Stimulated activated CD8-positive, alpha-beta memory T cell treated with anti-CD3 and anti-CD28 coated beads, Interleukin-4, amount 100 ng/mL, for 48 hours (primary cell): Measurements from ENCODE around the gene RPS4Y1.
"Not testable (repeated sequence)": the region's sequence is repeated elsewhere in the genome, so short reads cannot be mapped to it uniquely, and the experiment has no call there.

ENCODE experiments used
- DNase-seq: peaks from one replicate; pipeline ENCODE4 v3.0.0-alpha.2; 2020

Gene RPS4Y1

DNA sequence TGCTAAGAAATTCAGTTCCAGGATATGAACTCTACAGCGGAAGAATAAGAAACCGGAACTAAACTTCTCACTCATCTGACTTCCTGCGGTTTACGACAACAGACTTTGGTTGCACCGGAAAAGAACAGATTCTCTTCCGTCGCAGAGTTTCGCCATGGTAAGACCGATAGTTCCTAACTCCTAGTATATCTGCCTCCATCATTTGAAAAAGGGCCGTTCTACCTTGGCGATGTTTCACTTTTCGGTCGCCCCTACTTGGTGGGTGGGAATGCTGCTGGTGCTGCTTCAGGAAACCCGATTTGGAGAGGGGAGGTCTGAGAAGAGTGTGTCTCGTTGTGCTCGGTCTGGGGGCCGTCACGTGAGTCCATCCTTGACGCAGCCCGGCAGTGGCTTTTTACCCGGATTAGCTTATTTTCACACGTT, at the start of gene RPS4Y1:
RPS4Y1 (plus strand) TSS at position 132 of the 423 bp plus-strand sequence; CDS start at position 155, 23 bp downstream.
- DNase-seq: peak; percentile 50

- no peak for DNase-seq
Observed at GRCh38 chrY:2796977-2797523, 44.4 kb upstream of the RPS4Y1 start.

DNA sequence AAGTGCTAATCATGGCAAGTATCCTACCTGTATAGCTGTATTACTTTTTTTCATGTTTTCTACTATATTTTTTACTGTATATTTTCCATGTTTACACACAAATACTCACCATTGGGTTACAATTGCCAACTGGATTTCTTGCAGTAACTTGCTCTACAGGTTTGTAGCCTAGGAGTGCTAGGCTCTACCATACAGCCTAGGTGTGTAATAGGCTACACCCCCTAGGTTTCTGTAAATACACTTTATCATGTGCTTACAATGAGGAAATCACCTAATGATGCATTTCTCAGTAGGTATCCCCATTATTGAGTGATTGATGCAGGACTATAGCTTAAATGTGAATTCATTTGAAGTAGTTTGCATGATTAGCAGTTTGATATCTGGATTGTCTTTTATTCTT, 43.4 kb upstream of the RPS4Y1 start:
- no peak for DNase-seq

GRCh38 chrY:2800246-2800645, 41.2 kb upstream of the RPS4Y1 start:
- DNase-seq: no peak

- DNase-seq: not testable (repeated sequence)
Observed at GRCh38 chrY:2817146-2817896, 24.1 kb upstream of the RPS4Y1 start.

- DNase-seq: no peak
Observed at GRCh38 chrY:2824471-2824870, 16.9 kb upstream of the RPS4Y1 start.

- no peak for DNase-seq
Observed at GRCh38 chrY:2828497-2828896, 12.9 kb upstream of the RPS4Y1 start.

- DNase-seq: no peak
Observed at GRCh38 chrY:2835230-2835629, 6.2 kb upstream of the RPS4Y1 start.

GRCh38 chrY:2837078-2837477, 4.3 kb upstream of the RPS4Y1 start:
- no peak for DNase-seq

DNA sequence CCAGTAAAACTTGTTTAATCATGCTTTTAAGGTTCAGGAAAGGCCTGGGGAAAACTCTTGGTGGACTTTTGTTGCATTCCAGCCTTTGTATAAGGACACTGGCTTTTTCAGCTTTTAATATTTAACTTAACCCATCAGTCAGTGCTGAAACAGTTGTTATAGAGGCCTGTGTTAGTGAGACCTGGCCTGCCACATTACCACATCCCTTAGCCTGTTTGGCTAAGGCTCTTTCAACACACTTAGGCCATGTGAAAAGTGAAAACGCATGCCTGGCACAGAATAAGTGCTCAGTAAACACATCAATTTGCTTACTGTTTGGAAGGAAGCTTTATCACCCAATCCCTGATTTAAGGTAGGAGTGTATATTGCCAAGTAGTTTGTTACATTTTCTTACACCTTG, 3.5 kb upstream of the RPS4Y1 start:
- no peak for DNase-seq

DNA sequence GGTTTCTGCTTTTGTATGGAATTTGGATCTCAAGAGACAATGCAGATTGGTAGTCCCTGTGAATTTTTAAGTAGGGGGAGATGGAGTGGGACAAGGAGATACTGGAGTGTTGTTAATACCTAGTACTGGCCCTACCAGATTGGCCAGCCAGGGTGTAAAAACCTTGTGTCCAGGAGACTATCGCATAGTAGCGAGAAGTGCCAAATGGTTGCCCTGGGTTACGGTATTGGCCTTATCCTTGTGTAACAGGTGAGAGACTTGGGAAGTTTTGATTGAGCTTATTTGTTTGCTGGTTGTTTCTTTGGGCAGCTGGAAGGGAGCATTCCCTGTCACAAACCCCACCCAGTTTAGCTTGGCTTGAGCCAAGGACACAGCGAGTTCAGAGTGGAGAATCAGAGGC, 5.4 kb downstream of the RPS4Y1 start:
- DNase-seq: no peak

DNA sequence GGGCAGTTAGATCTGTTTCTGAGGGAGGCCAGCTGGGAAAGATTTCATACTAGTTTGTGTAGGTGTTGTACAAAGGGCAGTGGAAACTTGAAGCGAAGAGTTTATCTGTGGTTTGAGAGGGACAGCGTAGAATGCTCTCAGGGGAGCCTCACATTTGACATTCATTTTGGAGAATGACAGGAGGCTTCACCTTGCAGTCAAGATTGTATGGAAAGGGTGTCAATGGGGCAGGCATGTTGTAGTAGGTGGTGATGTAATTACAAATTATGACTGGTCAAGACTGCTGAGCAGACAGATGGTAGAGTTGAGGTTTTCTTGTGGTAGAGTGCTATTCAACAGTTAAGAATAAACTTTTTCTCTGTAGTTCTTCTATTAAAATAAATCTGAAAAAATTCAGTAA, 7.0 kb downstream of the RPS4Y1 start:
- DNase-seq: no peak

DNA sequence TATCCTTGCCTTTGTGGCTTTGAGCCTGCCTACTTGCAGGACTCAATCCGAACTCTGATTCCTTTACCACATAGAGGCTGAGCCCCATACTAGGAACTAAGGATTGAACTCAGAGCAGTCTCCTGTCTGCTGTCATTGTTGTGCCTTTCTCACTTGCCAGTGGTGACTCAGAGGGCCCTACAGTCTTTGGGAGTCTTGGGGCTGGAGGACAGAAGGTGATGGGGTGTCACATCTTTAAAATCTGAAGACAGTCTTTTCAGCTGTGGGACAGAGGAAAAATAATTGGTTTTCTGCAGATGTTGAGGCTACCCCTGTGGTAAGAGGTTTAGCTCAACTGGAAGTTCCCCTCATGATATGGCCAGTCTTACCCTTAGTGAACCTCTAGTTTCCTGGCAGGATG, 8.0 kb downstream of the RPS4Y1 start:
- no peak for DNase-seq

GRCh38 chrY:2854145-2854774, 12.9 kb downstream of the RPS4Y1 start:
- no peak for DNase-seq

GRCh38 chrY:2857068-2857467, 15.7 kb downstream of the RPS4Y1 start:
- DNase-seq: no peak

- no peak for DNase-seq
Observed at GRCh38 chrY:2857686-2858085, 16.3 kb downstream of the RPS4Y1 start.

- DNase-seq: no peak
Observed at GRCh38 chrY:2859782-2860181, 18.4 kb downstream of the RPS4Y1 start.

GRCh38 chrY:2860511-2860910, 19.1 kb downstream of the RPS4Y1 start:
- no peak for DNase-seq

GRCh38 chrY:2866581-2866980, 25.2 kb downstream of the RPS4Y1 start:
- no peak for DNase-seq

- no peak for DNase-seq
Observed at GRCh38 chrY:2867469-2867868, 26.1 kb downstream of the RPS4Y1 start.

DNA sequence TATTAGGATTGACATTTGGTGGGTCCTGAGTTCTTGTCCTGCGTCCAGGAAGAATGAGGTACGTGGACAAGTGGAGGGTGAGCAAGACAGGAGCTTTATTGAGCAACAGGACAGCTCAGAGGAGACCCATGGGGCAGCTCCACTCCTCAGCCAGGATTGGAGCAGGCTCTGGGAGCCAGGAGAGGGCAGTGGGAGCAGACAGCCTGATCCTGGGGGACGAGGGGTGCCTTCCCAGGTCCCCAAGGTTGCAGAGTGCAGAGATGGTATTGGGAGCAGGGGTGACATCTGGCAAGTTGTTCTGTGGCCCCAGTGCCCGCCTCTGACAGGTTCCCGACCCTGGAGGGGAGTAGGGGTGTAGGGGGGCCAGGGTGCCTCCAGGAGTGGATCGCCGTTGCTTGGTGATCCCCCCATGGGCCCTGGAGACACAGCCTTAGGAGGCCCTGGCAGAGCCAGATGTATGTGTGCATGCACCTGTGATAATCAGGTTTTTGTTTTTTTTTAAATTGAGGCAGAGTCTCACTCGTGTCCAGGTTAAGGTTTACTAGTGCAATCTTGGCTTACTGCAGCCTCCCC, 26.7 kb downstream of the RPS4Y1 start:
- DNase-seq: no peak

DNA sequence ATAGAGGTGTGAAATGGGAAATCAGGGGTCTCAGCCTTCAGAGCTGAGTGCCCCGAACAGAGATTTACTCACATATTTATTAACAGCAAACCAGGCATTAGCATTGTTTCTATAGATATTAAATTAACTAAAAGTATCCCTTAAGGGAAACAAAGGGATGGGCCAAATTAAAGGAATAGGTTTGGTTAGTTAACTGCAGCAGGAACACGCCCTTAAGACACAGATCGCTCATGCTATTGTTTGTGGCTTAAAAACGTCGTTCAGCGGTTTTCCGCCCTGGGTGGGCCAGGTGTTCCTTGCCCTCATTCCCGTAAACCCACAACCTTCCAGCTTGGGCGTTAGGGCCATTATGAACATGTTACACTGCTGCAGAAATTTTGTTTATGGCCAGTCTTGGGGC, 30.8 kb downstream of the RPS4Y1 start:
- DNase-seq: not testable (repeated sequence)

DNA sequence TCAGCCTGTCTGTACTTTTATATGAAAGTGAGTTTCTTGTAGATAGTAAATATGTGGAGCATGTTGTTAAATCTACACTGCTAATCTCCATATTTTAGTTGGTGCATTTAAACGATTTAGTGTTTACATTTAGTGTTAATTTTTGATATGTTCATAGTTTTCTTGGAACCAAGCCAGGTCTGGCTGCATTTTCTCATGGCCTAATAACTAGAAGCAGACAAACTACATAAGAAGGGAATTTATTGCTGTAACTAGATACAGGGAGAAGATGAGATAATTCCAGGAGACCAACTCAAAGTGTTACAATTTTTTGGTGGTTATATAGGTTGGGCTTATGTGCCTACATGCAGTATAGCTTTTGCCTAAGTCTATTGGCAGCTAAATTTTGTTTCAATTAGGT, 32.8 kb downstream of the RPS4Y1 start:
- no peak for DNase-seq

DNA sequence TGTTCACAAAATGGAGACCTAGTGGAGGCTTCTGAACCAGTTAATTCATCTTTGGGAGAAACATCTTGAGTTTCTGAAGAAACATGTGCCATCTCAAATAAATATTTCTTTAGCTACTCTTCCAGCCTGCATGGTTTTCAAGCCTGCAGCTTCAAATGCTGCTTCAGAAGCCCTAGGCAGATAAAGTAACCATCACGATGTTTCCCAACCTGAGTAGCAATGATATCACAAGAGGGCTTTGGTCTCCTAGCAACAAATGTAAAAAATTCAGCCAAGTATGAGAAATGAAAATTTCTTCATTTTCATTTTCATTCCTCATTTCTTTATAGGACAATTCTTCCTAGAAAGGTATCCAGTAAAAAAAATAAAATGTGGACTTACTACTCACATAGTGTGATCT, 42.2 kb downstream of the RPS4Y1 start:
- DNase-seq: no peak
